ENCODE results near the gene MPV17.
"Not testable (repeated sequence)": the region's sequence is repeated elsewhere in the genome, so short reads cannot be mapped to it uniquely, and the experiment has no call there.

MPV17 gene

GRCh38 chr2:27322301-27322765 is 564 bp downstream of the MPV17 start:
- DNase-seq, result no peak

DNA sequence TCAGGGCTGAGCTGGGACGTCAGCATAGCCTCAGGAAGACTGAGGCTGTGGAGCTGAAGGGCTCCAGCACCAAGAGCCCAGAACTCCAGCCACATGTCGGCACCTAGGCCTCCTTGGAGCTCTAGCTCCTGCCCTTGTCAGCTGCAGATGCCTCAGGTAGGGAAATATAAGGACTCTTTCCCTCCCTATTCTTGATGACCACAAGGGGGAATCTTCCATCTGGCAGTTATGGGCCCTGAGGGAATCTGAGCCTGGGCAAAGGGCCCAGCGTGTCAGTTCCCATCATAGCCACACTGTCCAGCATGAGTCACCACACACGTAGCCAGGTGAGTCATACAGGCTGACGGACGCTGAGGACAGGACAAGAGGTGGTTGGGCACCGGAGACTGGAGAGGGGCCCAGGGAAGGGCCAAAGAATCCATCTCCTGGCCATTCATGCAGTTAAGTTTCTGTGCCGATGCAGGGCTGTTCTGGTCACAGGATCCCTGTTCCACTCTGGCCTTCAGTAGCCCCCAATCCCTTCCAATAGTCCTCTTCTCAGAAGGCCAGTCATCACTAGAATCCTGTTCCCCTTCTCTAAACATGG is 1.8 kb downstream of the MPV17 start:
- DNase-seq, result no peak

DNA sequence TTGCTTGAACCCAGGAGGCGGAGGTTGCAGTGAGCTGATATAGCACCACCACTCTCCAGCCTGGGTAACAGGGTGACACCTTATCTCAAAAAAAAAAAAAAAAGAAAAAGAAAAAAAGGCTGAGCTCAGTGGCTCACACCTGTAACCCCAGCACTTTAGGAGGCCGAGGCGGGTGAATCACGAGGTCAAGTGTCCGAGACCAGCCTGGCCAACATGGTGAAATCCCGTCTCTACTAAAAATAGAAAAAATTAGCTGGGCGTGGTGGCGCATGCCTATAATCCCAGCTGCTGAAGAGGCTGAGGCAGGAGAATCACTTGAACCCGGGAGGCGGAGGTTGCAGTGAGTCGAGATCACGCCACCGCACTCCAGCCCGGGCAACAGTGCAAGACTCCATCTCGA is 3.1 kb downstream of the MPV17 start:
- not testable (repeated sequence) for DNase-seq

- DNase-seq, result no peak
Observed at GRCh38 chr2:27316655-27317412, 6.1 kb downstream of the MPV17 start.

- no peak for DNase-seq
Observed at GRCh38 chr2:27315122-27315521, 7.8 kb downstream of the MPV17 start.

- DNase-seq, result no peak
Observed at GRCh38 chr2:27314709-27315108, 8.2 kb downstream of the MPV17 start.

- DNase-seq, result no peak
Observed at GRCh38 chr2:27313882-27314645, 8.8 kb downstream of the MPV17 start.

- DNase-seq, result no peak
Observed at GRCh38 chr2:27312152-27312551, 10.7 kb downstream of the MPV17 start.

GRCh38 chr2:27309651-27310050 is 13.2 kb downstream of the MPV17 start:
- no peak for DNase-seq

DNA sequence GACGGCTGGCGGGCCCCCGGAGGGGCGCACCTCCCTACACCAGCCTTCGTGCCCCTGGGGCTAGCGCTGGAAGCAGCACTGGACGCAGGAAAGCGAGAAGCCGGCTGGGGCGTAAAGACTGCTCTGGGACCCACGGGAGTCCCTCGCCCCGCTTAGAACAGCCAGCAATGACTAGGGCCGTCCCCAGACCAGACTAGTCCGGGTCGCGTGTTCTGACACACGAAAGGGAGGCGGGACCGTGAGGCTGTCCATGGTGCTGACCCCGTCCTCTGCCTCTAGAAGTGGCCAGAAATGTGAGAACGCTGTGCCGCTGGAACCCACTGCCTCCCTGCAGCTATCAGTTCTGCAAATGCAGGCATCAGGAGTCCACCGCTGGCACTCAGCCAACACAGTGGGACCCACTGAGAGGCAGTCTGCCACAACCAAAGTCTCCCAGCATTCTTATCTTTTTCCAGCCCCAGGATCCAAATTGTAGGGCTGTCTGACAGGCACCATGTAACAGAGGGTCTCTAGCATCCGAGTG is 14.5 kb downstream of the MPV17 start, which contains the start of gene UCN:
UCN (minus strand) TSS at position 87 of the 523 bp plus-strand sequence. CDS start 550 bp downstream, outside the sequence.
- DNase-seq, result no peak

DNA sequence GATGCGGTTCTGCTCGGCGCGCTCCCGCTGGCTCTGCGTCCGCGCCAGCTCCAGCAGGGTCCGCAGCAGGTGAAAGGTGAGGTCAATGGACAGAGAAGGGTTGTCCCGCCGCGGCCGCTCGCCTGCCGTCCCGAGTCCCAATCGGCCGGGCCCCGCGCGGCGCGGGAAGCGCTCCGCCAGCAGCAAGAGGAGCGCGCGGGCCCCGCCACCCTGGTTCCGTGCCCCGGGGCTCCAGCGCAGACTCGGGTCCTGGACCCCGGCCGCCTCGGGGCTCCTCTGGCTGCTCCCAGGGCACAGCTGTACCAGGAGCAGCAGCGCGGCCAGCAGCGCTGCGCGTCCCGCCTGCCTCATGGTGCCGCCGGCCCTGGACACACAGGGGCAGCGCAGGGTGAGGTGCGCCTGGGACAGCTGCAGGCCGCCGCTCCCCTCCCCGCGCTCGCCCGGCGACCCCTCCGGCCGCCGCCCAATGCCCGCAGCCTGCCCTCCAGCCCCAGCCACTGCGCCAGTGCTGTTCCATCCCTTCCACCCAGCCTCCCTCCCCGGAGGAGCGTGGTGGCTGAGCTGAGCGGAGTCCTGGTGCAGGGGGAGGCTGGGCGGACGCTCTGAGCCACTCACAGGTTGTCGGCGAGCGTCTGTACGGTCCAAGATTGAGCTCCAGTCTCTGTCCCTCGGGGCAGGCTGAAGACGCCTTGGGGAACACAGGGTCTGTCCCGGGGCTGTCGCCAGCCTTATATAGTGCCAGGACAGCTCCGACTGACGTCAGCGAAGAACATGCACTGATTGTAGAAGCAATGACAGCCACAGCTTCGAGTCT is 15.1 kb downstream of the MPV17 start:
- no peak for DNase-seq

- no peak for DNase-seq
Observed at GRCh38 chr2:27307287-27307544, 15.7 kb downstream of the MPV17 start.

- DNase-seq, result peak; percentile 36
Observed at GRCh38 chr2:27306573-27307286, 16.2 kb downstream of the MPV17 start.

- no peak for DNase-seq
Observed at GRCh38 chr2:27306136-27306535, 16.8 kb downstream of the MPV17 start.

DNA sequence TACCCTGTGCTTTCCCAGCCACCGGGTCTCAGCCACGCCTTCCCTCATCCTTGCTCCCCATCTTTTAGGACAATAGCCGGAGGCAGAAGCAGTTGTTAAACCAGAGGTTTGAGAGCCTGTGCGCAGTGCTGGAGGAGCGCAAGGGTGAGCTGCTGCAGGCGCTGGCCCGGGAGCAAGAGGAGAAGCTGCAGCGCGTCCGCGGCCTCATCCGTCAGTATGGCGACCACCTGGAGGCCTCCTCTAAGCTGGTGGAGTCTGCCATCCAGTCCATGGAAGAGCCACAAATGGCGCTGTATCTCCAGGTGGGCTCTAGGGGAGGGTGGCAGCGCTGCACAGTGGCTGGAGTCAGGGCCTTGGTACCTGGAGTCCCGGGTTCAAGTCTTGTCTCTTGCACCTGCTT is 17.4 kb downstream of the MPV17 start:
- DNase-seq, result no peak

DNA sequence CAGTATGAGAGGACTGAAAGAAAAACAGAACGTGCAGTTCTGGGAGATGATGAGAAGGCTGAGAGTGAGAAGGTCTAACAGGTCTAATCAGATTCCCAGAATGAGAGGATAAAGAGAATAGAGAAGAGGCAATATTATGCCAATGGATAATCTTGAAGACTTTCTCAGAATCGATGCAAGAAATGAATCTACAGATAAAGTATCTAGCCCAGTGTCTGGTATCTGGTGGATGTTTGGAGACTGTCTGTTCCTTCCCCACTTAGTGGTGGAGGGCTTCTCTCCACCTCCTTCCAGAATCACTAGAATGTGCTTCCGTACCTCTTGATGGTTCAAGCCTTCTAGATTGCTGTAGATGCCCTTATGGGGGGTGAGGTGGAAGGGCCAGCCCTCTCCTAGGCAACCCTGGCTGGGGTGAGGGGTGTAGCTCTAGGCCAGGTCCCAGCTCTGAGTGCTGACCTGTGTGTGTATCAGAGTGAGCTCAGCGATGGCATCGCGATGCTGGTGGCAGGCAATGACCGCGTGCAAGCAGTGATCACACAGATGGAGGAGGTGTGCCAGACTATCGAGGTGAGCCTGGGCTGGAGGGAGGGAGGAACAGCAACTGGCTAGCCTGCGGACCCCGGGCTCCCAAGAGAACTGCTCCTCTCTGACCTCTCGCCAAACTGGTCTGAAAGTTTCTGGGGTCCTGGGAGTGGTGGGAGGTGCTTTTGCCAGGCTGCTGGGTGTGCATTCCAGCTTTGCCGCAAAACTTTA is 18.2 kb downstream of the MPV17 start:
- no peak for DNase-seq

DNA sequence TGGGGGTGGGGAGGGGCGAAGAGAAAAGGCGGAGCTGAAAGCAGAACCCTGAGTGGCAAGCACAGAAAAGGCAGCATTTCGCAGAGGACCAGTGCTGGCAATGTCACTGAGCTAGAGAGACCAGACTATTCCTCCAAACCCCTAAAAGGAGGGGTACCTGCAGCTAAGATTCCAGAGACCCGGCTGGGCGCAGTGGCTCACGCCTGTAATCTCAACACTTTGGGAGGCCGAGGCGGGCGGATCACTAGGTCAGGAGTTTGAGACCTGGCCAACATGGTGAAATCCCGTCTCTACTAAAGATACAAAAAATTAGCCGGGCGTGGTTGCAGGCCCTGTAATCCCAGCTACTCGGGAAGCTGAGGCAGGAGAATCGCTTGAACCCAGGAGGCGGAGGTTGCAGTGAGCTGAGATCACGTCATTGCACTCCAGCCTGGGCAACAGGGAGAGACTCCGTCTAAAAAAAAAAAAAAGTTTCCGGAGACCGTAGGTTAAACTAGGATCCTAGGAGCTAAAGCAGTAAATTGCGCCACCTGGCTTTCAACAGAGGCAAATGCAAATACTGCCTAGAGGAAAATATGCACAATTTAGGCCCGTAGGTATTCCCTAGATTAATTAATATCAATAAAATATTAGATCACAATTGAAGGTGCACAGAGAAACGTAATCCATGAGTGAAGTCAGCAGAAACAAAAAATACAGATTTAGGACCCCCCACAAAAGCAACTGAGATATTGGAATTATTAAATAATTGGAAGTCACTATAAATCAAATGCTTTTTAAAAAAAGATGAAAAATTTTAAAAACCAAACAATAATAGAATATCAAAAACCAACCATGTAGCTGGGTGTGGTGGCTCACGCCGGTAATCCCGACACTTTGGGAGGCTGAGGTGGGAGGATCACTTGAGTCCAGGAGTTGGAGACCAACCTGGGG is 19.5 kb downstream of the MPV17 start:
- peak; percentile 12 for DNase-seq

DNA sequence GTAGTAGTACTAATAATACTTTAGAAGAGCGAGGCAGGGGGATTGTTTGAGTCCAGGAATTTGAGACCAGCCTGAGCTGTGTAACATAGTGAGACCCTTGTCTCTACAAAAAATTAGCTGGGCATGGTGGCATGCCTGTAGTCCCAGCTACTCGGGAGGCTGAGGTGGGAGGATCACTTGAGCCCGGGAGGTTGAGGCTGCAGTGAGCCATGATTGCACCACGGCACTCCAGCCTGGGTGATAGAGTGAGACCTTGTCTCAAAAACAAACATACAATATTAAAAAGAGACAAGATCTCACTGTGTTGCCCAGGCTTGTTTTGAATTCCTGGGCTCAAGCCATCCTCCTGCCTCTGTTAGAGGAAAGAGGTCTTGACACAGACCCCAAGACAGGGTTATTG is 22.3 kb downstream of the MPV17 start:
- DNase-seq, result not testable (repeated sequence)

GRCh38 chr2:27298391-27299080 is 24.4 kb downstream of the MPV17 start:
- no peak for DNase-seq

DNA sequence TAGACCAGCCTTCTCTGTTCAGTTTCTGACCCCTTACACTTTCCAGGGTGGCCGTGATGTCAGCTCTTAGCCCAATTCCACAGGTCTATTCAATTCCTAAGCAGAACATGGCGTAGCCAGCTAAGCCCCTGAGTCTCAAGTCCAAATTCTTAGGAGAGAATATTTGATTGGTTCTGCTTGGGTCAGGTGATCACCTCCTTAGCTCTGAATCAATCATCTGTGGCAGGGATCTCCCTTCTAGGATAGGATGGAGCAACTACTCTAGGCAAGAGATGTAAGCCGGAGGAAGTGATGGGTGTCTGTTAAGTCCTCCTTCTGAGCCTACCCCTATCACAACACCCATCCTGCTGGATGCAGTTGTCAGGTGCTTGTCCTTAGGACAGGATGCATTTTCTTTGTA is 25.7 kb downstream of the MPV17 start:
- no peak for DNase-seq
